GM21619 (cell line): Measurements from ENCODE around the gene SLC1A5.
"Not testable (repeated sequence)": the region's sequence is repeated elsewhere in the genome, so short reads cannot be mapped to it uniquely, and the experiment has no call there.

Experiments
- ATAC-seq: cut with Tn5 transposase; IDR thresholded peaks from one replicate; pipeline ENCODE4 v1.9.1; 2021; ENCODE audit not compliant: unreplicated experiment

Gene SLC1A5

DNA sequence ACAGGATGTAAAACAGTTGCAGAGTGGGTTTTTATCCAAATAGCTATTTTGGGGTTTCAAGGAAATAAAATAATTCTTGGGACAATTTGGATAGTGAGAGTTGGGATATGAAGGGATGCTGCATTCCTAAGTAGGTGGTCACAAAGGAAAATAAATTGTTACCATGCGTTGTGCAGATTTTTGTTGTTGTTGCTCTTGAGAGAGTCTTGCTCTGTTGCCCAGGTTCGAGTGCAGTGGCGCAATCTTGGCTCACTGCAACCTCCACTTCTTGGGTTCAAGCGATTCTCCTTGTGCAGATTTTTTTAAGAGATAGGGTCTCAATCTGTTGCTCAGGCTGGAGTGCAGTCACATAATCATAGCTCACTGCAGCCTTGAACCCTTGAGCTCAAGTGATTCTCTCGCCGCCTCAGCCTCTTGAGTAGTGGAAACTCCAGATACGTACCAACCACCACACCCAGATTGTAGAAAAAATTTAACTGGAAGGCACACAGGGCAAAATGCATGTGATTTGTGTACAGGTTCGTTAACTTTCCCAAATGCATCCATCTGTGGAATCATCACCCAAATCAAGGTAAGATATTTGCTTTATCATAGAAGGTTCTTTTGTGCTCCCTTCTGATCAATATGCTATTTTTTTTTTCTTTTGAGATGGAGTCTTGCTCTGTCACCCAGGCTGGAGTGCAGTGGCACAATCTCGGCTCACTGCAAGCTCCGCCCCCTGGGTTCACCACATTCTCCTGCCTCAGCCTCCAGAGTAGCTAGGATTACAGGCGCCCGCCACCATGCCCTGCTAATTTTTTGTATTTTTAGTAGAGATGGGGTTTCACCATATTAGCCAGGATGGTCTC lies 16.0 kb downstream of the SLC1A5 start:
- no peak for ATAC-seq

- not testable (repeated sequence) for ATAC-seq
Observed at GRCh38 chr19:46768746-46769145, 19.6 kb downstream of the SLC1A5 start.

DNA sequence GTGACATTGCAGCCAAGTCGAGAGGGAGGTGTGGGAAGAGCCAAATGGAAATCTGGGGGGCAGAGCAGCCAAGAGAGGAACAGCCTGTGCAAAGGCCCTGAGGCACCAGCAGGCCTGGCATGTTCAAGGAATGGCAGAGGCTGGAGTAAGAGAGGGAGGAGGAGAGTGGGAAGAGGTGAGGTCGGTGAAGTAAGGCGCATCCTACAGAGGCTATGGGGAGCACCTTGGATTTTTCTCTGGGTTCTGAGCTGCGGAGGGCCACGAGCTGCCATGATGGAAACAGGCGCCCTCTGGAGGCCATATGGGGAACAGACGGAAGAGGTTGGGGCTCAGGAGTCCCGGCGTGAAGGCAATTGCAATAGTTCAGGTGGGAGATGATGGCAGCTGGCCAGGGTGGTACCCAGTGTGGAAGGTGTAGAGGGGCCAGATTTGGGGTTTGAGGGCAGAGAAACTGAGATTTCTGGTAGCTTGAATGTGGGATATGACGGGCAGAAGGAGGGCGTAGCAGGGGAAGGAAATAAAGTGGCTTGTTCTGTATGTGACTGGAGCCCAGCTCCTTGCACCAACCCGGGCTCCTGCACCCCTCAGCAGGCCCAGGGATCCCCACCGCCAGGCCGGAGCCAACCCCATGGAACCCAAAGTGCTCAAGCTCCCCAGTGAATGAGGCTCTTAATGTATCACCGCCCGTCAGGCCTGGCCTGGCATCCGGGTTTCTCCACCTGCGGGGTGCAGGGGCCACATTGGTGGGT lies 21.7 kb downstream of the SLC1A5 start:
- ATAC-seq, result no peak

- no peak for ATAC-seq
Observed at GRCh38 chr19:46764817-46765291, 23.5 kb downstream of the SLC1A5 start.

DNA sequence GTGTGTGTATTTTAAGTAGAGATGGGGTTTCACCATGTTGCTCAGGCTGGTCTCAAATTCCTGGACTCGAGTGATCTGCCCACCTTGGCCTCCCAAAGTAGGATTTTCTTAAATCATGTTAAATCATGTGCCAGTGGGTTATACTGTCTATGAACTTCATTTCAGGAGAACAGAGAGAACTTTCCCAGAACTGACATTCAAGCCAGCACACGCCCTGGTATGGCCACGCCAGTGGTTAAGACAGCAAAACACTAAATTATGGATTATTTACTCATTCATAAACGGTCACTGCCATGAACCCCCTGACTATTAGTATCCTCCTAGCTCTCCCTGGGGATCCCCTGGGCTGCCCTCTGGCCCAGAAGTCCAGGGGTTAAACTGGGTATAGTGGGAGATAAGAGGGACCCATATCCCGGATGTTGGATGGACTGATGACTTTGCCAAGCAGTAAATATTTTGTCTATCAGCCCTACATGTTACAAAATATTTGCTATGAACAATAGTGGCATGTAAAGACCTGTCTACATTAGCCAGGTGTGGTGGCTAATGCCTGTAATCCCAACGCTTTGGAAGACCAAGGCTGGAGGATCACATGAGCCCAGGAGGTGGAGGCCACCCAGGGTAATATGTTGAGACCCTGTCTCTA lies 26.0 kb downstream of the SLC1A5 start:
- no peak for ATAC-seq

- ATAC-seq, result no peak
Observed at GRCh38 chr19:46761418-46761831, 27.0 kb downstream of the SLC1A5 start.

GRCh38 chr19:46760897-46761296 lies 27.5 kb downstream of the SLC1A5 start:
- ATAC-seq, result not testable (repeated sequence)

GRCh38 chr19:46760363-46760762 lies 28.0 kb downstream of the SLC1A5 start:
- no peak for ATAC-seq

GRCh38 chr19:46759817-46760333 lies 28.5 kb downstream of the SLC1A5 start:
- ATAC-seq, result no peak

DNA sequence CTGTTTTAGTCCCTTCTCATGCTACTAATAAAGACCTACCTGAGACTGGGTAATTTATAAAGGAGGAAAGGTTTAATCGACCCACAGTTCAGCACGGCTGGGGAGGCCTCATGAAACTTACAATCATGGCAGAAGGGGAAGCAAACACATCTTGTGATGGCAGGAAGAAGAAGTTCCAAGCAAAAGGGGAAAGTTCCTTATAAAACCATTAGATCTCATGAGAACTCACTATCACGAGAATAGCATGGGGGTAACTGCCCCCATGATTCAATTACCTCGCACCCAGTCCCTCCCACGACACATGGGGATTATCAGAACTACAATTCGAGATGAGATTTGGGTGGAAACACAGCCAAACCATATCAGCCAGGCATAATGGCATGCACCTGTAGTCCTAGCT lies 29.2 kb downstream of the SLC1A5 start:
- no peak for ATAC-seq

DNA sequence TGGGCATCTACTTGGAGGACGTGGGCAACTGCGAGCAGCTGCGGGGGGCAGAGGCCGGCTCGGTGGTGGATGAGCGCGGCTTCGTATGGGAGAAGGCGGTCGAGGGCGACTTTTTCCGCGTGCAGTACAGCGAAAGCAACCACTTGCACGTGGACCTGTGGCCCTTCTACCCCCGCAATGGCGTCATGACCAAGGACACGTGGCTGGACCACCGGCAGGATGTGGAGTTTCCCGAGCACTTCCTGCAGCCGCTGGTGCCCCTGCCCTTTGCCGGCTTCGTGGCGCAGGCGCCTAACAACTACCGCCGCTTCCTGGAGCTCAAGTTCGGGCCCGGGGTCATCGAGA lies 31.9 kb downstream of the SLC1A5 start:
- ATAC-seq, result no peak

GRCh38 chr19:46755853-46756543 lies 32.4 kb downstream of the SLC1A5 start:
- ATAC-seq, result no peak

DNA sequence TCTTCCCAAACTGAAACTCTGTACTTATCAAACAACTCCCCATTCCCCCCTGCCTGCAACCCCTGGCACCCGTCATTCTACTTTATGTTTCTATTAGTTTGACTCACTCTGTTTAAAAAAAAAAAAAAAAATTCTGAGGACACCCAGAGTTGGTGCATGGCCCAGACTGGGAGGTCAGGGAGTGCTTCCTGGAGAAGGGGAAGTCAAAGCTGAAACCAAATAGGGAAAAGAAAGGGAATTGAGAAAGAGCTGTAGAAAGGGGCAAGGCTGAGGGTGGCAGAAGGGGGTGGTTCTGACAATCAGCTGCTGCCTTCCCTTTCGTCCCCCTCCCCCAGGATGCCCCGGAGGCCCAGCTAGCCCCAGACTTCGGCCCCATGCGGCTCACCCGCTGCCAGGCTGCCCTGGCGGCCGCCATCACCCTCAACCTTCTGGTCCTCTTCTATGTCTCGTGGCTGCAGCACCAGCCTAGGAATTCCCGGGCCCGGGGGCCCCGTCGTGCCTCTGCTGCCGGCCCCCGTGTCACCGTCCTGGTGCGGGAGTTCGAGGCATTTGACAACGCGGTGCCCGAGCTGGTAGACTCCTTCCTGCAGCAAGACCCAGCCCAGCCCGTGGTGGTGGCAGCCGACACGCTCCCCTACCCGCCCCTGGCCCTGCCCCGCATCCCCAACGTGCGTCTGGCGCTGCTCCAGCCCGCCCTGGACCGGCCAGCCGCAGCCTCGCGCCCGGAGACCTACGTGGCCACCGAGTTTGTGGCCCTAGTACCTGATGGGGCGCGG lies 33.1 kb downstream of the SLC1A5 start:
- no peak for ATAC-seq

- ATAC-seq, result no peak
Observed at GRCh38 chr19:46753420-46754155, 34.8 kb downstream of the SLC1A5 start.

- ATAC-seq, result no peak
Observed at GRCh38 chr19:46748325-46749109, 39.9 kb downstream of the SLC1A5 start.

DNA sequence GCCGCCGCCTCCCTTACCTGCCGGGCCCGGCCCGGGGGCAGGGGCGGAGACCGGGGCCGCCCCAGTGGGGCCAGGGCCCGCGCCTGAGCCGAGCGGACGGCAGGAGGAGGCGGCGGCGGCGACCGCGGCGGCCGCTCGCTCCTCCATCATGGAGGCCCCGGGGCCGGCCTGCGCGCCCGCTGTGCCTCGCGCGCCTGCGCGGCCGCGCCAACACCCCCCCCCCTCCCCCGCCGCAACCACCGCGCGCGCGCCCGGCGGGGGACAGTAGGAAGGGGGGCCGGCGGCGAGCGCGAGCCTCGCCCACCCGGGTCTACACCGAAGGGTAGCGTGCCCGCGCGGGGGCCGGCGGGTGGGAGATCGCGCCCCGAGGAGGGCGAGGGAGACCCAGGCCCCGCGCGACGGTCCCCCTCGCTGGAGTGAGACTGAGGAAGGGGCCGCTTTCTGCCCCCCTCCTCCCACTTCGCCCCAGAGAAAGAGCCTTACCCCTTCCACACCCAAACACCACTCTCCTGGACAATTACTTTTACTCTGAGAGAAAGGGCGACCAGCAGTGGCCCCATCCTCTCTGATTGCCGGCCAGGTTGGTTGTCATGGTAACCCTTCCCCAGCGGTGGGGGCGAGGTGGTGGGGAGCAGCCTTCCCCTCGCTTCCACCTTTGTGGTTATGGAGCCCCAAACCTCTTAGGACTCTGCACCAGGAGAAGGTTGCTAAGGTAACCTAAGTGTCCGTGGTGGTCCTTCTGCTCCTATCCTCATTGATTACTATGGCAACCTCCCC lies 41.9 kb downstream of the SLC1A5 start, which contains the start of gene STRN4:
Gene STRN4 (minus strand): TSS at position 170 of the 777 bp plus-strand sequence. CDS start 20 bp downstream, at position 150.
- no peak for ATAC-seq

GRCh38 chr19:46745521-46746280 lies 42.7 kb downstream of the SLC1A5 start, which contains the start of gene FKRP:
TSS of gene FKRP (plus strand) at chr19:46746057. CDS start at chr19:46755451, 9,394 bp downstream.
- ATAC-seq, result no peak
